ENCODE measurements around the gene ATG4D.
A peak's percentile ranks its signal among the peaks of the same experiment; 100 is the strongest.
"Not testable (repeated sequence)": the region's sequence is repeated elsewhere in the genome, so short reads cannot be mapped to it uniquely, and the experiment has no call there.

The ATG4D gene

GRCh38 chr19:10551006-10551405 is 7.3 kb downstream of the ATG4D start:
- not testable (repeated sequence) for DNase-seq (ENCODE audit: low read depth in 1 of 2, low spot score in 1 of 2)

- DNase-seq (ENCODE audit: low read depth in 1 of 2, low spot score in 1 of 2), result no peak
Observed at GRCh38 chr19:10551698-10552301, 8.1 kb downstream of the ATG4D start.

GRCh38 chr19:10552510-10553053 is 8.9 kb downstream of the ATG4D start:
- no peak for DNase-seq (ENCODE audit: low read depth in 1 of 2, low spot score in 1 of 2)

GRCh38 chr19:10553087-10553667 is 9.5 kb downstream of the ATG4D start:
- no peak for DNase-seq (ENCODE audit: low read depth in 1 of 2, low spot score in 1 of 2)

GRCh38 chr19:10553943-10554381 is 10.3 kb downstream of the ATG4D start:
- DNase-seq (ENCODE audit: low read depth in 1 of 2, low spot score in 1 of 2), result no peak

GRCh38 chr19:10554760-10555609 is 11.3 kb downstream of the ATG4D start:
- DNase-seq (ENCODE audit: low read depth in 1 of 2, low spot score in 1 of 2), result no peak

GRCh38 chr19:10555610-10555973 is 11.9 kb downstream of the ATG4D start:
- DNase-seq (ENCODE audit: low read depth in 1 of 2, low spot score in 1 of 2), result no peak

- no peak for DNase-seq (ENCODE audit: low read depth in 1 of 2, low spot score in 1 of 2)
Observed at GRCh38 chr19:10557603-10558197, 14.0 kb downstream of the ATG4D start.

- DNase-seq (ENCODE audit: low read depth in 1 of 2, low spot score in 1 of 2), result no peak
Observed at GRCh38 chr19:10560154-10560553, 16.4 kb downstream of the ATG4D start.

GRCh38 chr19:10562609-10563008 is 18.9 kb downstream of the ATG4D start:
- DNase-seq (ENCODE audit: low read depth in 1 of 2, low spot score in 1 of 2), result no peak

- DNase-seq (ENCODE audit: low read depth in 1 of 2, low spot score in 1 of 2), result peak; percentile 22 to 40
Observed at GRCh38 chr19:10565028-10565566, 21.4 kb downstream of the ATG4D start.

GRCh38 chr19:10565567-10566407 is 22.1 kb downstream of the ATG4D start, which contains the start of gene KRI1:
Gene KRI1, minus strand, starts transcription at chr19:10566010. Its CDS starts 11 bp downstream, at chr19:10565999.
- peak; percentile 97 to 98 for DNase-seq (ENCODE audit: low read depth in 1 of 2, low spot score in 1 of 2)

- DNase-seq (ENCODE audit: low read depth in 1 of 2, low spot score in 1 of 2), result no peak
Observed at GRCh38 chr19:10566408-10566657, 22.6 kb downstream of the ATG4D start.

- no peak for DNase-seq (ENCODE audit: low read depth in 1 of 2, low spot score in 1 of 2)
Observed at GRCh38 chr19:10566658-10567410, 23.1 kb downstream of the ATG4D start.

- no peak for DNase-seq (ENCODE audit: low read depth in 1 of 2, low spot score in 1 of 2)
Observed at GRCh38 chr19:10567656-10568055, 24.0 kb downstream of the ATG4D start.

GRCh38 chr19:10568062-10568825 is 24.5 kb downstream of the ATG4D start:
- peak in 1 of 2 donors; percentile 32 for DNase-seq (ENCODE audit: low read depth in 1 of 2, low spot score in 1 of 2)

- DNase-seq (ENCODE audit: low read depth in 1 of 2, low spot score in 1 of 2), result peak; percentile 99 to 100
Observed at GRCh38 chr19:10568826-10569651, 25.3 kb downstream of the ATG4D start, which contains the start of gene CDKN2D. Gene CDKN2D, minus strand, starts transcription at chr19:10568979. Its CDS starts 326 bp downstream, at chr19:10568653.

GRCh38 chr19:10573793-10574192 is 30.1 kb downstream of the ATG4D start:
- not testable (repeated sequence) for DNase-seq (ENCODE audit: low read depth in 1 of 2, low spot score in 1 of 2)

Data from activated T-helper 1 cell treated with anti-CD3 and anti-CD28 coated beads, Interleukin-2, amount 50 U/mL, for 16 hours (primary cell).